T-helper 1 cell (primary cell): ENCODE measurements around the gene GNG4.
"Not testable (repeated sequence)": the region's sequence is repeated elsewhere in the genome, so short reads cannot be mapped to it uniquely, and the experiment has no call there.

Source experiments
- DNase-seq, 5 donors: peaks; one replicate each; pipeline ENCODE4 v3.0.0-alpha.2; 2012 to 2020

GNG4 gene

DNA sequence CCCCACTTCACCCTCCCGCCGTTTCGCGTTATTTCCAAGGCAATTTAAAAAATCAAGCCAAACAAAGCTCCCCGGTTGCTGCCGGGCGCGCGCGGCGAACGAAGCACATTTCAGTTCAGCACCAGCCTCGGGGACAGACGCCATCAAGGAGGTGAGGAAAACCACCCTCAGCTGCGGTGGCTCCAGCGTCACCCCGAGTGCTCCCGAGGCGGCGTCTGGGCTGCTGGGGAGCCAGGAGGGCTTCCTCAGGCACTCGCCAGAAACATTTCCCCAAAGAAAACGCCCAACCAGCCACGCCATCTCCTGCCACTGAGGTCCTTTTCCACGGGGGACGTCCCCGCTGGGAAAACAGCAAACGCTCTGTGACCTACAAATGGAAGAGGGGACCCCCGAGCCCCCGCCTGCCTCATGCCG lies 623 bp downstream of the GNG4 start:
- peak; percentile 41 to 55 (median 46) for DNase-seq

DNA sequence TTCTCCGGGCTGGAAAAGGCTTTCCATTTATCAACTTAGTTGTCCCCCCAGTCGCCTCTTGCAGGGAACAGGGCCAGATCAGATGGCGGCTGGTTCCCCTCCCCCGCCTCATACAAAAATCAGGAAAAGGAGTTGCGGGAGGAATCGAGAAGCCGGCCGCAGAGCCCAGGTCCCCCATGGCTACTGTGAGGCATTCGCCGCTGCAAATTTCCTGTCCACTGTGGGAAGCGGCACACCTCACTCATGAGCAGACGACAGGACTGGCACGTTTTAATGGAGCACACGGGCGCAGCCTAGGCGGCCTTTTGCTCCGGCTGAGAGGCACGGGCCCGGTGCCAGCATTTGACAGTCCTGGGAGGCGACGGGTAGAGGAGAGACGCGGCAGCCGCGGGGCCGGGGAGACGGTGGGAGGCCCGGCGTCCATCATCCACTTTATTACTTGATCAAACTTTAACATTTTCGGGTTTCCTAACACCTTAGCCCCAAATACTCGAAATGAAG lies 1.1 kb downstream of the GNG4 start:
- no peak for DNase-seq

DNA sequence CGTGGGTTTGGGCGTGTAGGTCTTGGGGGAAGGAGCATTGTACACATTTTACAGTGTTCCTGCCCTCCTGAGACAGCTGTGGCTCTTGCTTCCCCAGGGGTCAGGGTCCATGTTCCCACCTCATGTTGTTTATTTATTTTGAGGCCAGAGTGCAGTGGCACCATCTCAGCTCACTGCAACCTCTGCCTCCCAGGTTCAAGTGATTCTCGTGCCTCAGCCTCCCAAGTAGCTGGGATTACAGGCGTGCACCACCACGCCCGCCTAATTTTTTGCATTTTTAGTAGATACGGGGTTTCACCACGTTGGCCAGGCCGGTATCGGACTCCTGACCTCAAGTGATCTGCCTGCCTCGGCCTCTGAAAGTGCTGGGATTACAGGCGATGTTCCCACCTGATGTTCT lies 2.0 kb downstream of the GNG4 start:
- DNase-seq, result not testable (repeated sequence)

DNA sequence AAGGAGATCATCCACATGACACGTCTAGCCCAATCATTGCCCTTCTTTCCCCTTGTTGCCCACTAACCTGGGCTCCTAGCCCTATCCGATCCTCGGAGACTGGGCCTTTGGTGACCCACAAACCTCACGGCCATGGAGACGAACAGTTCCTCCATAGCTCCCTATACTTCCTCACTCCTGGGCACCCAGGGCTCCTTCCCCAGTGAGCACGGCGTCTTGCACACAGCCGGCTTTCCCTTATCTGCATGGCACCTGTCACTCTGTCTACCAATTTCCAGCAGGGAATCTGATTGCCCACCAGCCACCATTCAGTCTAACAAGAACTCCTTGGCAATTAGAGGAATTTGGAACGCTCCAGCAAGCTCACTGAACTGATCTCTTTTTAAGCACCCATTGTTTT lies 3.1 kb downstream of the GNG4 start:
- DNase-seq, result no peak

DNA sequence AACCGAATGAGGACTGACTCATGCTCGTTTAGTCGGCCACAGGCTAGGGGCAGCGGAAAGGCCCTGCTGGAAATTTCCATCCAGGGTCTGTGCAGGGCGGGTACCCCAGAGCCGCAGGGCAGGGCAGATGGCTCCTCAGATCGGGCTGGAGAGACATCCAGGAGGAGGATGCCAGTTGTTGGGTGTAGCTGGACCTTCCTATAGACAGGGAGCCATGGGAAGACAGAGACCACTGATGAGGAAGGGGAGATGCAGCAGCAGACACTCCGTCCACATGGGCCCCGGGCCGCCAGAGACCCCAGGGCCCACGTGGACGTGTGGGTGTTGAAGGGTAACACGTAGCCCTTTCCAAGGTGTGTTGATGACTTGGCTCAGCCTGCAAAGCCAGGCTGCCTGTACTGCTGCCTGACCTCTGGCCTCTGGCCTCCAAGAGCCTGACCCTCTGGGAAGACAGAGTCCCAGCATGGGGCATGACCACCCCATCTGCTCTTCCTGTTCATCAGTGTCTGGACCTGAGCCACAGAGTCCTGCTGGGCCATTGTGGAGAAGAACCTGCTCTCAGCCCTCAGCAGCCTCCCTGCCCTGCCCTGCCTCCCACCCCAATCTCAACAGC lies 4.8 kb downstream of the GNG4 start:
- DNase-seq, result no peak

- no peak for DNase-seq
These were observed 5.5 kb downstream of the GNG4 start for GRCh38 chr1:235643837-235644692.

DNA sequence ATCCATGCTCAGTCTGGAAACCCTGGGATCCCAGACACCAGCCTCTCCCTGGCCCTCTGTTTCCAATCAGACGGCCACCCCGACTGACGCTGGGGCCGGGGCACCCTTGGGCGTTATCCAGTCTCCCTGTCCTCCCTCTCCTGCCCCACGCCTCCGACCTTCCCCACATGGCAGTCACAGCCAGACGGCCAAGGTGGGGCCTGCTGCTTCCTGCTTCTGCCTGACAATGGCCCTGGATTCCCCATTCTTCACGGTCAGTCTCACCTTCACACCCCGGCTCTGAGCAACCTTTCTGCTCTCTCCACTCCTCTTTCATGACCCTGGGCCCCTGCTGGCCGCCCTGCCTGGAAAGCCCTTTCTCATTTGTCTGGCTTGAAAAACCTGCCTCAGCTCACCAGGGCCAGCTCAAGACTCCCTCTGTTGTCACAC lies 6.6 kb downstream of the GNG4 start:
- DNase-seq, result no peak

DNA sequence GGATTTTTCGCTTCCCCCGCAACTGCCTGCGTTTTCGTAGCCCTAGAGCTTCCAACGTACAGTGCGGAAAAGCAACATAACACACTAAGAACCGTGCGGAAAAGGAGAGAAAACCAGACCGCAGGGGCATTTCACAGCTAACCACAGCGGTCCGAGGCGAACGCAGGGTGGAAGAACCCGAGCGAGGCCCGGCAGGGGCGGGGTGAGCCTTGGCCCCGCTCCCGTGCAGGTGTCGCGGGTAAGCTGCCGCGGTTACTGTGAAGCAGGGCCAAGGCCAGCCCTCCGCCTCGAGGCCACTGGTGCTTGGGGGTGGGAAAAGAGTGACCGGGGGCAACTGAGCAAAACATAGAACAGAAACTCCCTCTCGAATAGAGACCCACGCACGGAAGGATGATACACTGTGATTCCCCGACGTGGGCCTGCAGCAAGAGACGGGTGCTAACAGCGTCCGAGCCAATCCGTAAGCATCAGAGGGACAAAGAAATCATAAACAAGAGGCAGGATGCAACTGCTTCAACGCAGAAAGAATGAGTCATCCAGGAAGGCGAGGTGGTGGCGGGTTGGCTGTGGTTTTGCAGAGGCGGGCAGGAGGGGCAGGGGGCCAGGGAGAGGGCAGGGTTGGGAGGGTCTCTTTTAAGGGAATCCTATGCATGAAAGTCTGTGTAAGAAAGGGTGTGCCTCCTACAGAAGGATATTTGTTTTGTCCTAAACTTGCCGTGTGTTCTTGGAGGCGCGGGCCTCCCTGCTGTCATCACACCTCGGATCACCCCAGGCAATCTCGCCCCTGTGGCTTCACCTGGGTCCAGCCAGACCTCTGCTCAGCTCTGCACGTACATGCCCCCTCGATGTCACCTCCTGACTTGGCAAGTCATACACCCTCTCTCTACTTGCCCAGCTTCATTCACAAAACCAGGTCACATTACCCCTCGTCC lies 7.3 kb downstream of the GNG4 start:
- DNase-seq, result peak; percentile 36 to 88 (median 49)

DNA sequence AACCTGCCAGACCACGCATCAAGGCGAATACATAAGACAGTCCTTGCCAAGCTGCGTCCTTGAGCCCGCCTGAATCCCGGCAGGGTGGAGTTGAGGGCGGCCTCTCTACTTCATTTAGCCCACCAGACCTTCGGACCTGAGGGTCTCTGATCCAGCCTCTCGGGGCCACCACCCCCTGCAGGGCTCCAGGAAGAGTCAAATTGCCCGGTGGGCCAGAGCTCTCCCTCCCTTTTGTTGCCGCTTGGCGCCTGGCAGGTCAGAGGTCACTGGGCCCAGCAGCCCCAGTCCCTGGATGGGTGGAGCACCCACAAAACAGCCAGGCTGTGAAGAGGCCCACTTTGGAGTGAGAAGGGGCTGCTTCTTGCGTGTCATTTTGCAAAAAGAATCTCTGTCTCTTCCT lies 9.0 kb downstream of the GNG4 start:
- no peak for DNase-seq

- no peak for DNase-seq
These were observed 10.1 kb downstream of the GNG4 start for GRCh38 chr1:235639226-235640205.

DNA sequence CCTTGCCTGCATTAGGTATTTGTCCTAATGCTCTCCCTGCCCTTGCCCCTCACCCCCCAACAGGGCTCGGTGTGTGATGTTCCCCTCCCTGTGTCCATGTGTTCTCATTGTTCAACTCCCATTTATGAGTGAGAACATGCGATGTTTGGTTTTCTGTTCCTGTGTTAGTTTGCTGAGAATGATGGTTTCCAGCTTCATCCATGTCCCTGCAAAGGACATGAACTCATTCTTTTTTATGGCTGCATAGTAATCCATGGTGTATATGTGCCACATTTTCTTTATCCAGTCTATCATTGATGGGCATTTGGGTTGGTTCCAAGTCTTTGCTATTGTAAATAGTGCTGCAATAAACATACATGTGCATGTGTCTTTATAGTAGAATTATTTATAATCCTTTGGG lies 11.0 kb downstream of the GNG4 start:
- not testable (repeated sequence) for DNase-seq

DNA sequence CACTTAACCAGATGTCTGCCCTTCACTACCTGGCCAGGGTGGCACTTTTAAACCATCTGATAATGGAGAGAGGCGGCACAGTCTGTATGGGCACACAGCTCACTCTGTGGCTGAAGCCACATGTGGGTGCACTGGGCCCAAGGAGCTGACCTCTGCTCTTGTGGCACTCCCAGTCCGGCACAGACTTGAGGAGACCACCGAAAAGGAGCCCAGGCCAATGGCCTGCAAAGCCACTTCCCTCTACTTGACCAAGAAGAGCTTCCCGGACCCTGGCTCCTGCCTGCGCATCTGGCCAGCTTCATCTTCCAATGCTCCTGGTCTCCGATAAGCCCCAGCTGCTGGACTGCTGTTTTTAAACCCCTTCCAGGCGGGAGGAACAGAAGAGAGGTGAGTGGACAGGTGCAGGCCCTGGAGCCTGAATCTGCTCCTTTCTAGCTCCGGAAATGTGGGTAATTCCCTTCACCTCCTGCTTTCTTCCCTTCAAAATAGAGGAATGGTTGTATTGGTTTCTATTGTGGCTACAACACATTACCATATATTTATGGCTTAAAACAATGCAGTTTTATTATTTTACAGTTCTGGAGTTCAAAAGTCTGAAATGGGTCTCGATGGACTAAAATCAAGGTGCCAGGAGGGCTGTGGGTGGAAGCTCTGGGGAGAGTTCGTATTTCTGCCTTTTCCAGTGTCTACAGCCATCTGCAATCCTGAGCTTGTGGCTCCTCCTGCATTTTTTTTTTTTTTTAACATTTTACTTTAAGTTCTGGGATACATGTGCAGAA lies 11.6 kb downstream of the GNG4 start:
- DNase-seq, result no peak

- no peak for DNase-seq
These were observed 13.5 kb downstream of the GNG4 start for GRCh38 chr1:235635938-235636662.

GRCh38 chr1:235632506-235633401 lies 16.8 kb downstream of the GNG4 start:
- no peak for DNase-seq

GRCh38 chr1:235631816-235632215 lies 17.8 kb downstream of the GNG4 start:
- no peak for DNase-seq

GRCh38 chr1:235628316-235629005 lies 21.1 kb downstream of the GNG4 start:
- DNase-seq, result no peak

GRCh38 chr1:235625831-235626230 lies 23.8 kb downstream of the GNG4 start:
- DNase-seq, result no peak

GRCh38 chr1:235625340-235625739 lies 24.2 kb downstream of the GNG4 start:
- DNase-seq, result no peak
